Measurements from ENCODE around the gene PDE4D. TPM values are rescaled to one million over a fixed set of nuclear protein-coding genes. Genes with fewer than 3 reads are reported as not detected.

The PDE4D gene
- total RNA-seq, 1 experiment from 2014 or later, result 3.3 TPM

DNA sequence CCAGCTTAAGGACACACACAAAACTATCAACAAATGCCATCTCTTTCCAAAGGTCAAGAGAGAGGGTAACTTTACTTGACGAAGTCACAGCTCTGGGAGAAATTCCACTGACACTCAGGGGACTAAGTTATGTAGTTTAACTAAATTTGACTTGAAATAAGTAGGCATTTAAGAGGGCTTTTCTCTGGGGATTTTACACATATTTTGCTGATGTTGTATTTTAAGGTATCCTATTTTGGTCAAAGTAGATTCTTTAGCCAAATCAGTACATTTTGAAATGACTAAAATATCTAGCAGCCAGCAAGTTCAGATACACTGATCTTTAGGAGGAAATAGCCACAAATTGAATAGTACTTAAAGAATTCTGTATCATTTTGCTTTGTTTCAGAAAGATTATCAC is 652.0 kb downstream of the PDE4D start (continued):
- TF ChIP-seq, protein P1, sequence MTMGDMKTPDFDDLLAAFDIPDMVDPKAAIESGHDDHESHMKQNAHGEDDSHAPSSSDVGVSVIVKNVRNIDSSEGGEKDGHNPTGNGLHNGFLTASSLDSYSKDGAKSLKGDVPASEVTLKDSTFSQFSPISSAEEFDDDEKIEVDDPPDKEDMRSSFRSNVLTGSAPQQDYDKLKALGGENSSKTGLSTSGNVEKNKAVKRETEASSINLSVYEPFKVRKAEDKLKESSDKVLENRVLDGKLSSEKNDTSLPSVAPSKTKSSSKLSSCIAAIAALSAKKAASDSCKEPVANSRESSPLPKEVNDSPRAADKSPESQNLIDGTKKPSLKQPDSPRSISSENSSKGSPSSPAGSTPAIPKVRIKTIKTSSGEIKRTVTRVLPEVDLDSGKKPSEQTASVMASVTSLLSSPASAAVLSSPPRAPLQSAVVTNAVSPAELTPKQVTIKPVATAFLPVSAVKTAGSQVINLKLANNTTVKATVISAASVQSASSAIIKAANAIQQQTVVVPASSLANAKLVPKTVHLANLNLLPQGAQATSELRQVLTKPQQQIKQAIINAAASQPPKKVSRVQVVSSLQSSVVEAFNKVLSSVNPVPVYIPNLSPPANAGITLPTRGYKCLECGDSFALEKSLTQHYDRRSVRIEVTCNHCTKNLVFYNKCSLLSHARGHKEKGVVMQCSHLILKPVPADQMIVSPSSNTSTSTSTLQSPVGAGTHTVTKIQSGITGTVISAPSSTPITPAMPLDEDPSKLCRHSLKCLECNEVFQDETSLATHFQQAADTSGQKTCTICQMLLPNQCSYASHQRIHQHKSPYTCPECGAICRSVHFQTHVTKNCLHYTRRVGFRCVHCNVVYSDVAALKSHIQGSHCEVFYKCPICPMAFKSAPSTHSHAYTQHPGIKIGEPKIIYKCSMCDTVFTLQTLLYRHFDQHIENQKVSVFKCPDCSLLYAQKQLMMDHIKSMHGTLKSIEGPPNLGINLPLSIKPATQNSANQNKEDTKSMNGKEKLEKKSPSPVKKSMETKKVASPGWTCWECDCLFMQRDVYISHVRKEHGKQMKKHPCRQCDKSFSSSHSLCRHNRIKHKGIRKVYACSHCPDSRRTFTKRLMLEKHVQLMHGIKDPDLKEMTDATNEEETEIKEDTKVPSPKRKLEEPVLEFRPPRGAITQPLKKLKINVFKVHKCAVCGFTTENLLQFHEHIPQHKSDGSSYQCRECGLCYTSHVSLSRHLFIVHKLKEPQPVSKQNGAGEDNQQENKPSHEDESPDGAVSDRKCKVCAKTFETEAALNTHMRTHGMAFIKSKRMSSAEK (CRISPR knock-in tag; IDR thresholded peaks at IDR 0.05; ENCODE audit: borderline replicate concordance), result no peak
- TF ChIP-seq ZBTB21 (CRISPR knock-in tag; IDR thresholded peaks at IDR 0.05; ENCODE audit: borderline replicate concordance) (no peak), CREM (CRISPR knock-in tag; IDR thresholded peaks at IDR 0.05) (no peak), TEAD1 (CRISPR knock-in tag; IDR thresholded peaks at IDR 0.05) (no peak), TP53 (CRISPR knock-in tag; IDR thresholded peaks at IDR 0.05) (no peak), GABPB1 (CRISPR knock-in tag; IDR thresholded peaks at IDR 0.05) (no peak)
- TF ChIP-seq, protein P2, sequence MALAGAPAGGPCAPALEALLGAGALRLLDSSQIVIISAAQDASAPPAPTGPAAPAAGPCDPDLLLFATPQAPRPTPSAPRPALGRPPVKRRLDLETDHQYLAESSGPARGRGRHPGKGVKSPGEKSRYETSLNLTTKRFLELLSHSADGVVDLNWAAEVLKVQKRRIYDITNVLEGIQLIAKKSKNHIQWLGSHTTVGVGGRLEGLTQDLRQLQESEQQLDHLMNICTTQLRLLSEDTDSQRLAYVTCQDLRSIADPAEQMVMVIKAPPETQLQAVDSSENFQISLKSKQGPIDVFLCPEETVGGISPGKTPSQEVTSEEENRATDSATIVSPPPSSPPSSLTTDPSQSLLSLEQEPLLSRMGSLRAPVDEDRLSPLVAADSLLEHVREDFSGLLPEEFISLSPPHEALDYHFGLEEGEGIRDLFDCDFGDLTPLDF (CRISPR knock-in tag; IDR thresholded peaks at IDR 0.05), result no peak

DNA sequence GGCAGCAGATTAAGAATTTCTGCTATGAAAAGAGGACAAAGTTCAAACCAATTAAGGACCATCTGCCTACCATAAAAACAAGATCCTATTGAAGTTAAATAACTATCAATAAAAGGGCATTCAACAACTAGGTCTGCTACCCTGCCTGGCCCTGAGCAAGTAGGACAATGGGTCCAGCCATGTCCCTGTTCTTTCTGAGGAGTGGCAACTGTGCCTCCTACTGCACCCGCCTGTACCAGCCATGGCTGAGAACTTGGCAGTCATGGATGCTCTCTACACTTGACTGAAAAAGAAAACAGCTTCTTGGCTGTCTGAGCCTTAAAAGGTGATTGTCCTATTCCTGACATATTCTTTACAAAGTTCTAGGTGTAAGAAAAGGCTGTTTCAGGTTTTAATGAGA is 652.4 kb downstream of the PDE4D start:
- TF ChIP-seq, protein P3, sequence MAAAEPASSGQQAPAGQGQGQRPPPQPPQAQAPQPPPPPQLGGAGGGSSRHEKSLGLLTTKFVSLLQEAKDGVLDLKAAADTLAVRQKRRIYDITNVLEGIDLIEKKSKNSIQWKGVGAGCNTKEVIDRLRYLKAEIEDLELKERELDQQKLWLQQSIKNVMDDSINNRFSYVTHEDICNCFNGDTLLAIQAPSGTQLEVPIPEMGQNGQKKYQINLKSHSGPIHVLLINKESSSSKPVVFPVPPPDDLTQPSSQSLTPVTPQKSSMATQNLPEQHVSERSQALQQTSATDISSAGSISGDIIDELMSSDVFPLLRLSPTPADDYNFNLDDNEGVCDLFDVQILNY (CRISPR knock-in tag; IDR thresholded peaks at IDR 0.05), result no peak
- TF ChIP-seq HMGA2 (CRISPR knock-in tag; IDR thresholded peaks at IDR 0.05) (no peak), IRF2 (CRISPR knock-in tag; IDR thresholded peaks at IDR 0.05; ENCODE audit: borderline replicate concordance, low read depth) (no peak), ESRRA (CRISPR knock-in tag; IDR thresholded peaks at IDR 0.05; ENCODE audit: borderline replicate concordance) (no peak), GABPB1 (CRISPR knock-in tag; IDR thresholded peaks at IDR 0.05) (no peak), SOX15 (CRISPR knock-in tag; IDR thresholded peaks at IDR 0.05) (no peak), TEAD1 (CRISPR knock-in tag; IDR thresholded peaks at IDR 0.05) (no peak), RELA (CRISPR knock-in tag; IDR thresholded peaks at IDR 0.05; ENCODE audit: borderline replicate concordance) (no peak), MYBL2 (CRISPR knock-in tag; IDR thresholded peaks at IDR 0.05) (no peak), ZNF671 (CRISPR knock-in tag; IDR thresholded peaks at IDR 0.05) (no peak), ZNF121 (CRISPR knock-in tag; IDR thresholded peaks at IDR 0.05) (no peak), SP1 (CRISPR knock-in tag; conservative IDR thresholded peaks at IDR 0.05) (no peak), GTF2I (CRISPR knock-in tag; conservative IDR thresholded peaks at IDR 0.05) (no peak)
- TF ChIP-seq, protein P4, sequence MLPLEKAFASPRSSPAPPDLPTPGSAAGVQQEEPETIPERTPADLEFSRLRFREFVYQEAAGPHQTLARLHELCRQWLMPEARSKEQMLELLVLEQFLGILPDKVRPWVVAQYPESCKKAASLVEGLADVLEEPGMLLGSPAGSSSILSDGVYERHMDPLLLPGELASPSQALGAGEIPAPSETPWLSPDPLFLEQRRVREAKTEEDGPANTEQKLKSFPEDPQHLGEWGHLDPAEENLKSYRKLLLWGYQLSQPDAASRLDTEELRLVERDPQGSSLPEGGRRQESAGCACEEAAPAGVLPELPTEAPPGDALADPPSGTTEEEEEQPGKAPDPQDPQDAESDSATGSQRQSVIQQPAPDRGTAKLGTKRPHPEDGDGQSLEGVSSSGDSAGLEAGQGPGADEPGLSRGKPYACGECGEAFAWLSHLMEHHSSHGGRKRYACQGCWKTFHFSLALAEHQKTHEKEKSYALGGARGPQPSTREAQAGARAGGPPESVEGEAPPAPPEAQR (CRISPR knock-in tag; IDR thresholded peaks at IDR 0.05), result no peak
- TF ChIP-seq, protein P5, sequence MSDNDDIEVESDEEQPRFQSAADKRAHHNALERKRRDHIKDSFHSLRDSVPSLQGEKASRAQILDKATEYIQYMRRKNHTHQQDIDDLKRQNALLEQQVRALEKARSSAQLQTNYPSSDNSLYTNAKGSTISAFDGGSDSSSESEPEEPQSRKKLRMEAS (CRISPR knock-in tag; IDR thresholded peaks at IDR 0.05), result no peak
- TF ChIP-seq, protein P6, sequence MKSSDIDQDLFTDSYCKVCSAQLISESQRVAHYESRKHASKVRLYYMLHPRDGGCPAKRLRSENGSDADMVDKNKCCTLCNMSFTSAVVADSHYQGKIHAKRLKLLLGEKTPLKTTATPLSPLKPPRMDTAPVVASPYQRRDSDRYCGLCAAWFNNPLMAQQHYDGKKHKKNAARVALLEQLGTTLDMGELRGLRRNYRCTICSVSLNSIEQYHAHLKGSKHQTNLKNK (CRISPR knock-in tag; IDR thresholded peaks at IDR 0.05), result no peak
- TF ChIP-seq, protein P7, sequence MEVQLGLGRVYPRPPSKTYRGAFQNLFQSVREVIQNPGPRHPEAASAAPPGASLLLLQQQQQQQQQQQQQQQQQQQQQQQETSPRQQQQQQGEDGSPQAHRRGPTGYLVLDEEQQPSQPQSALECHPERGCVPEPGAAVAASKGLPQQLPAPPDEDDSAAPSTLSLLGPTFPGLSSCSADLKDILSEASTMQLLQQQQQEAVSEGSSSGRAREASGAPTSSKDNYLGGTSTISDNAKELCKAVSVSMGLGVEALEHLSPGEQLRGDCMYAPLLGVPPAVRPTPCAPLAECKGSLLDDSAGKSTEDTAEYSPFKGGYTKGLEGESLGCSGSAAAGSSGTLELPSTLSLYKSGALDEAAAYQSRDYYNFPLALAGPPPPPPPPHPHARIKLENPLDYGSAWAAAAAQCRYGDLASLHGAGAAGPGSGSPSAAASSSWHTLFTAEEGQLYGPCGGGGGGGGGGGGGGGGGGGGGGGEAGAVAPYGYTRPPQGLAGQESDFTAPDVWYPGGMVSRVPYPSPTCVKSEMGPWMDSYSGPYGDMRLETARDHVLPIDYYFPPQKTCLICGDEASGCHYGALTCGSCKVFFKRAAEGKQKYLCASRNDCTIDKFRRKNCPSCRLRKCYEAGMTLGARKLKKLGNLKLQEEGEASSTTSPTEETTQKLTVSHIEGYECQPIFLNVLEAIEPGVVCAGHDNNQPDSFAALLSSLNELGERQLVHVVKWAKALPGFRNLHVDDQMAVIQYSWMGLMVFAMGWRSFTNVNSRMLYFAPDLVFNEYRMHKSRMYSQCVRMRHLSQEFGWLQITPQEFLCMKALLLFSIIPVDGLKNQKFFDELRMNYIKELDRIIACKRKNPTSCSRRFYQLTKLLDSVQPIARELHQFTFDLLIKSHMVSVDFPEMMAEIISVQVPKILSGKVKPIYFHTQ (CRISPR knock-in tag; IDR thresholded peaks at IDR 0.05), result no peak
- TF ChIP-seq, protein P8, sequence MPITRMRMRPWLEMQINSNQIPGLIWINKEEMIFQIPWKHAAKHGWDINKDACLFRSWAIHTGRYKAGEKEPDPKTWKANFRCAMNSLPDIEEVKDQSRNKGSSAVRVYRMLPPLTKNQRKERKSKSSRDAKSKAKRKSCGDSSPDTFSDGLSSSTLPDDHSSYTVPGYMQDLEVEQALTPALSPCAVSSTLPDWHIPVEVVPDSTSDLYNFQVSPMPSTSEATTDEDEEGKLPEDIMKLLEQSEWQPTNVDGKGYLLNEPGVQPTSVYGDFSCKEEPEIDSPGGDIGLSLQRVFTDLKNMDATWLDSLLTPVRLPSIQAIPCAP (CRISPR knock-in tag; IDR thresholded peaks at IDR 0.05), result no peak
- TF ChIP-seq, protein P9, sequence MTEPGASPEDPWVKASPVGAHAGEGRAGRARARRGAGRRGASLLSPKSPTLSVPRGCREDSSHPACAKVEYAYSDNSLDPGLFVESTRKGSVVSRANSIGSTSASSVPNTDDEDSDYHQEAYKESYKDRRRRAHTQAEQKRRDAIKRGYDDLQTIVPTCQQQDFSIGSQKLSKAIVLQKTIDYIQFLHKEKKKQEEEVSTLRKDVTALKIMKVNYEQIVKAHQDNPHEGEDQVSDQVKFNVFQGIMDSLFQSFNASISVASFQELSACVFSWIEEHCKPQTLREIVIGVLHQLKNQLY (CRISPR knock-in tag; IDR thresholded peaks at IDR 0.05), result no peak
- TF ChIP-seq, protein P2 (CRISPR knock-in tag; IDR thresholded peaks at IDR 0.05), result no peak
- DNase-seq (ENCODE audit: low spot score) (no peak), ATAC-seq (no peak)
- Mint-ChIP-seq H3K27ac (no peak overlapping the region), H3K4me1 (peaks cover 6% of the 10 kb centered on the region), H3K9me3 (no peaks in the 10 kb centered on the region), H3K4me3 (no peak overlapping the region), H3K36me3 (no peaks in the 10 kb centered on the region), H3K27me3 (ENCODE audit: low read depth) (no peaks in the 10 kb centered on the region)
- CTCF ChIA-PET, result no interaction called here
- POLR2A ChIA-PET, result no interaction called here
